GM21526 (cell line): ENCODE data around the gene SPANXD.
"Not testable (repeated sequence)": the region's sequence is repeated elsewhere in the genome, so short reads cannot be mapped to it uniquely, and the experiment has no call there.

Experiments
- ATAC-seq: cut with Tn5 transposase; IDR thresholded peaks from one replicate; pipeline ENCODE4 v1.9.1; 2021; ENCODE audit warnings: moderate library complexity; ENCODE audit not compliant: unreplicated experiment, low FRiP score

Gene SPANXD

GRCh38 chrX:141698639-141699038, at the start of gene SPANXD:
SPANXD (minus strand) TSS chrX:141698739; CDS start chrX:141698405, 334 bp downstream.
- not testable (repeated sequence) for ATAC-seq

DNA sequence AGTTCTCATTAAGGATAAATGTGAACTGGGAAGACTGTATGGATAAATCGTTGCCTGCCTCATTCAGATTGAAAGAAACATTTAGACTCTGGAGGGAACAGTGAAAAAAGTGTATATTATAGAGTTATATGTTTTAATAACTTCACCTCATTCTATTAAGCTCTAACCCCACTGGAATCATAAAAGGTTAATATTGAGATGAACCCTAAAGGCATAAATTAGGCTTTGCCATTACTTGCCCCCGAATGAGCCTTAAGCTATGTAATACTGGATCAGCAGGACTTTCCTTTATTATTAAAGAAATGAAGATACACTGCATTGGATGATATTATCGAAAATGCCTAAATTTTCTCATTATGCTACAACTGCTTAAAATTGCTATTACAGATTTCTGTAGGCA, 44.1 kb upstream of the SPANXD start:
- no peak for ATAC-seq

DNA sequence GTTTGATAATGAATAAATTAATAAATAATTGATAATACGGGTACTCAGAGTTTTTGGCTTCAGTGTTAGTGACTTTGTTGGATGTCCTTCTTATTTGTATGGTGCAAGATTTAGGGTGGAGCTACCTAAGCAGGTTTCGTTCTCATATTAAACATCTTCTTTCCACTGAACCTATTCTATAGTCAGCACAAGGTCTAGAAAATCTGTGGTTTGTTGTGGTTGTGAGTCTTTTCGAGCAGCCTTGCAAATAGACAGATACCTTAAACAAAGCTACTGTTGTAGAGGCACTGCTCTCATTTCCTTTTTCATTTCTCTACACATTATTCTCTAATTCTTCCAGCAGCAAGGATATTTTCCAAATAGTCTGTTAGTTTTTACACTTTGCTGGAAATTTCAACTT, 38.1 kb upstream of the SPANXD start:
- no peak for ATAC-seq

- ATAC-seq = no peak
Measured at GRCh38 chrX:141733371-141733770, 34.8 kb upstream of the SPANXD start.

DNA sequence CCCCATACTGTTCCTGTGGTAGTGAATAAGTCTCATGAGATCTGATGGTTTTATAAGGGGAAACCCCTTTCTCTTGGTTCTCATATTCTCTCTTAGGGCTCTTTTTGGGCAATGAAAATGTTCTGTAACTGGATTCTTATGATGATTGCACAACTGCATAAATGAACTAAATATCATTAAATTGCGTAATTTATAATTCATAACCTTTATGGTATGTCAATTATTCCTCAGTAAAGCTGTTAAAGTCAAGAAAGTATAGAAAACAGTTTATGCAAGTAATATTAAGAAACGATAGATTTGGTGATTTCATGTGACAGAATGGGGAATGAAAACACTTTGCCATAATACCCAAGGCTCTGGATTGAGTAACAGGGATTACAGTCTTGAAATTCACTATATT, 33.5 kb upstream of the SPANXD start:
- no peak for ATAC-seq

DNA sequence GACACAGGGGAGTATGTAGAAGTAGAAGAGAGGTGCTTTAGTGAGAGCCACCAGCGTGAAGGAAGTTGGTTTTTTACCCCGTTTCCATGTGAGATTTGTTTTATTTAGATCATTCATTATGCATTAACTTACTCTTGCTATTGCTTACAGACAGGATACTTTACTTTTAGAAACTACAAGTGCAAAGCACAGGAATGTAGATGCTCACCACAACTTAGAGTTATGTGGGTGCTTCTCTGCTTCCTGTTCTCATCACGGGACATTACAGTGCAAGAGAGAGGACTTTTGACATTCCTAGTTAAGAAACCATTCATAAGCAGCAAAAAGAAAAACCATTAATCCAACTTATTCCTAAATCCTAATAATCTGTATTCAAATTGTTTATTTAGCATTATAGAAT, 25.6 kb upstream of the SPANXD start:
- ATAC-seq = no peak

DNA sequence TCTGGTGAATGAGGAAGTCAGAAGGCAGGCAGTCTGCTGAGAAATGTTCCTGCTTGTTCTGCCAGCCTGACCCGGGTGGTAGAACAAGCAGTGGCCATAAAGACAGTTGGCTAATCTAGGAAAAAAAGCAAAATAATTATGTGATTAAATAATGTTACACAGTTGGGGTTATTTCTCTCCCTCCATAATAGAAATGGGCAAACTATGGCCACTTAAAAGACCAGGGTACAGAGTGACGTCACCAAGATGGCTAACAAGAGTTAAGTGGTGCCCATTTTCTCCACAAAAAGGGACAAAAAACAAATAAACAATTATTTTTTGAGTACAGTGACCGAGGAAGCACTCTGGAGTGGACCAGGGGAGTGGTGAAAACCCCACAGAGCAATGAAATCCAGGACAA, 16.1 kb upstream of the SPANXD start:
- no peak for ATAC-seq

- ATAC-seq = no peak
Measured at GRCh38 chrX:141701072-141701471, 2.5 kb upstream of the SPANXD start.

DNA sequence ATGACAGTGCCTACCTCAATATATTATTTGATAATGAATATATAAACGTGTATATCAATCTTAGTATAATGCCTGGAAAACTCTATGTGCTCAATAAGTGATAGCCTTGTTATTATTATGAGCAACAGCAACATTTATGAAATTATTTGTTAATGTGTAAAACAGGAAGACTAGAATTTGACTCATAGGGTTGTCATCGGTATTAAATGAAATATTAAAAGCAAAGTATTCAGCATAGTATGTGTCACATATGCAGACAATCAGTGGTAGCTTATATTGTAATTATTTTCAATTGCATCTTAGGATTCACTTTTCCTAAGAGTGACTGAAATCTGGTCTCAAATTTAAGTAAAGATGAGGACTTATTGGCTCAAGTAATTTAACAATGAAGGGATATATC, 24.6 kb downstream of the SPANXD start:
- ATAC-seq = no peak

DNA sequence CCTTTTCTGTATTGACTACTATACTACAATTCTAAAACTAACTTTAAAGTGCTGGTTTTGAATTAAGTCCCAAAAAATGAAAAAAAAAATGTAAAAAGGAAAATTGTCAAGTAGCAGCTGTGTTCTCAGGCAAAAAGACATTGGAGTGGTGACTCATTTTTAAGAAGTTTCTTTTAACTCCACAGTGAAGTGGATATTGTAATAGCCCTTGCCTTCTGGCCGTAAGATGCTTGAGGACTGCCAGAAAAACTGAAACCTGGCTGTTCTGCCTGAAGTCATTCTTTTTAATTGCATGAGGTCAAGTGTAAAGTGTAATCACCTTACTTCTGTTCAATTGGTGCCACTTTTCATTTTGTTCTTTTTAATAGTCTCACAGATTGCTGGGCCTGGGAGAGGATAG, 28.9 kb downstream of the SPANXD start:
- ATAC-seq = no peak

GRCh38 chrX:141668371-141668770, 30.2 kb downstream of the SPANXD start:
- no peak for ATAC-seq

DNA sequence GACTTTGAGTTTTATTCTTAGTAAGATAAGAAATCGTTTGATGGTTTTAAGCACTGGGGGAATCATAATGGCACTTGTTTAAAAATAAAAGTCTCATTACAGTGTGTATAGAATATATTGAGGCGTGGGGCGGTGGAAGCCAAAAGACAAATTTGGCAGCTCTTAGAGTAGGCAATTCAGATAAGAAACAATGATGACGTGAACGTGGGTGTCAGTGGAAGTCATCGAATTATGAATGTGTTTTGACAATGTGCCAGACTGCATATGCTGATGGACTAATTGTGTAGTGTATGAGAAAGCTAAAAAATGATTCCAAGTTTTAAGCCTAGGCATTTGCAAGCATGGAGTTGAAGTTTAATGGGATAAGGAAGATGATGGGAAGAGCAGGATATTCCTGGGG, 35.8 kb downstream of the SPANXD start:
- ATAC-seq = no peak

DNA sequence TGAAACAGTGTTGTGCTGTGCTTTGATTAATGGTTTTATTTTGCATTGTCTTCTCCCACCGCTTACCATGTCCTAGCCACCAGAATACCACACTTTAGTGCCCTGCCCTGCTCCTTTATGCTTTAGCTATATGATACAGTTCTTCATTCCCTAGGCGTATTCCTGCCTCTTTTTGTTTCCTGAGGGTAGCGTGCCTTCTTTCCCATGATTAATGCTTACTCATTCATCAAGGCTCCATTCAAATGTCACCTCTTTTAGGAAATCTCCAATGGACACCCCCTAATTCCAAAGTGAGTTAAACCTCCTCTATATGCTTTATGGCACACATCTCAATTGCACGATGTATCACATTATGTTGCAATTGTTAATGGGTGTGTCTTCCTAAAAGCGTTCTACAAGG, 46.3 kb downstream of the SPANXD start:
- ATAC-seq = no peak
